HepG2 (cell line): ENCODE data around the gene MALRD1. TPM values are rescaled to one million over a fixed set of nuclear protein-coding genes. Genes with fewer than 3 reads are reported as not detected.

Experiments
- ATAC-seq: fragments of 200-7000 bp; cut with Tn5 transposase; 3 replicates; pipeline ENCODE4 v1.9.1; 2020; ENCODE audit warnings: mild to moderate bottlenecking, moderate library complexity
- BruUV-seq: library from RNA; stranded (reverse); fragments of 400-500 nt; replicated peaks from 2 replicates; lab custom pipeline; 2021; lab: Mats Ljungman, UMichigan
- CTCF ChIA-PET: fragments of 300-600 bp; formaldehyde crosslinking; extraction: SDS; loops from one replicate; lab custom pipeline; 2021; ENCODE audit warnings: low total read pairs, inconsistent platforms, low intra/inter-chr PET ratio; lab: Yijun Ruan, JAX
- POLR2A ChIA-PET: fragments of 350-600 bp; sonication (Branson Sonifier 250); formaldehyde crosslinking; loops from one replicate; lab custom pipeline; 2020; ENCODE audit warnings: antibody characterized with exemption, inconsistent platforms; lab: Yijun Ruan, JAX
- DNase-seq: peaks from one replicate; pipeline ENCODE4 v3.0.0-alpha.2; 2015; ENCODE audit warnings: low spot score
- FAIRE-seq: peaks from 3 replicates; lab custom pipeline; 2011; peaks lifted over from hg19 to GRCh38; lab: Jason Lieb, UNC
- H2AFZ ChIP-seq: one replicate; pipeline ENCODE4 v1.6.1; 2011; ENCODE audit warnings: low read length, inconsistent platforms
- H3K27ac ChIP-seq: fragments of 300-600 bp; 3 replicates; pipeline ENCODE4 v1.8.0; 2011; ENCODE audit warnings: mixed run types, mild to moderate bottlenecking, mixed read lengths, low read length, inconsistent platforms; ENCODE audit not compliant: insufficient read depth; ENCODE audit errors: extremely low read length
- H3K27me3 ChIP-seq, 2 experiments: fragments of 200-600 bp in 1 of 2; 2 replicates in 1 of 2; 3 replicates in 1 of 2; pipeline versions ENCODE4 v1.6.0 to v1.8.0; 2011; ENCODE audit warnings: low read length in 2 of 2, mild to moderate bottlenecking in 2 of 2, moderate library complexity in 2 of 2, inconsistent platforms in 1 of 2; ENCODE audit not compliant: insufficient read depth in 2 of 2, control insufficient read depth in 1 of 2
- H3K36me3 ChIP-seq, 2 experiments: fragments of 200-600 bp in 1 of 2; replicated peaks in 1 of 2; 2 replicates in 1 of 2; 3 replicates in 1 of 2; pipeline versions ENCODE4 v1.5.1 to v1.8.0; 2011; ENCODE audit warnings: low read length in 2 of 2, inconsistent platforms in 1 of 2; ENCODE audit not compliant: insufficient read depth in 2 of 2, control insufficient read depth in 1 of 2
- H3K4me1 ChIP-seq: 2 replicates; pipeline ENCODE4 v1.5.1; 2012; ENCODE audit warnings: low read length, inconsistent platforms; ENCODE audit not compliant: insufficient read depth
- H3K4me2 ChIP-seq: 2 replicates; pipeline ENCODE4 v1.6.0; 2011; ENCODE audit warnings: low read depth, low read length, inconsistent platforms
- H3K4me3 ChIP-seq, 3 experiments: fragments of 200-600 bp in 1 of 3; sonication (generic), shearing (Covaris generic) in 1 of 3; replicated peaks in 1 of 3; 2 replicates each; pipeline ENCODE4 v1.5.1; 2011 to 2016; ENCODE audit warnings: low read length in 3 of 3, inconsistent platforms in 2 of 3, low read depth in 2 of 3, mild to moderate bottlenecking in 2 of 3, control low read depth in 1 of 3, mixed read lengths in 1 of 3; ENCODE audit not compliant: insufficient read depth in 1 of 3
- H3K79me2 ChIP-seq: one replicate; pipeline ENCODE4 v1.6.1; 2011; ENCODE audit warnings: low read length, inconsistent platforms; ENCODE audit not compliant: insufficient read depth
- H3K9ac ChIP-seq: 2 replicates; pipeline ENCODE4 v1.6.0; 2011; ENCODE audit warnings: mild to moderate bottlenecking, low read depth, low read length, inconsistent platforms; ENCODE audit not compliant: insufficient read depth
- H3K9me3 ChIP-seq: 2 replicates; pipeline ENCODE4 v1.5.1; 2012; ENCODE audit warnings: mild to moderate bottlenecking, low read length
- H4K20me1 ChIP-seq: 2 replicates; pipeline ENCODE4 v1.6.0; 2011; ENCODE audit warnings: inconsistent platforms, mild to moderate bottlenecking, low read length, moderate library complexity; ENCODE audit not compliant: insufficient read depth
- CEBPG ChIP-seq: IDR thresholded peaks from 2 replicates; pipeline ENCODE4 v1.6.1; 2016
- CREBL2 ChIP-seq: sonication (generic); formaldehyde crosslinking; IDR thresholded peaks from 2 replicates; pipeline ENCODE4 v1.8.1; 2023; ENCODE audit warnings: missing genetic modification reagents, mild to moderate bottlenecking, borderline replicate concordance
- EZH2 ChIP-seq: conservative IDR thresholded peaks from 2 replicates; pipeline ENCODE4 v1.6.1; 2012; ENCODE audit warnings: mild to moderate bottlenecking, low read depth, low read length, moderate library complexity
- FOXO1 ChIP-seq: sonication (generic); formaldehyde crosslinking; IDR thresholded peaks from 2 replicates; pipeline ENCODE4 v1.4.0; 2020; ENCODE audit warnings: missing genetic modification reagents
- GABPB1 ChIP-seq: IDR thresholded peaks from 2 replicates; pipeline ENCODE4 v1.6.1; 2016; ENCODE audit warnings: mild to moderate bottlenecking, missing genetic modification reagents, moderate library complexity, missing compliant biosample characterization
- JUN ChIP-seq: sonication (generic); formaldehyde crosslinking; IDR thresholded peaks from 2 replicates; pipeline ENCODE4 v1.4.0; 2020; ENCODE audit warnings: mild to moderate bottlenecking, missing genetic modification reagents
- LRRFIP1 ChIP-seq: sonication (generic); formaldehyde crosslinking; conservative IDR thresholded peaks from 2 replicates; pipeline ENCODE4 v1.4.0; 2020; ENCODE audit warnings: missing genetic modification reagents
- ZFP41 ChIP-seq: sonication (generic); formaldehyde crosslinking; IDR thresholded peaks from 2 replicates; pipeline ENCODE4 v1.4.0; 2020; ENCODE audit warnings: mild to moderate bottlenecking, missing genetic modification reagents, borderline replicate concordance
- ZNF232 ChIP-seq: sonication (generic); formaldehyde crosslinking; IDR thresholded peaks from 2 replicates; pipeline ENCODE4 v1.4.0; 2020; ENCODE audit warnings: missing genetic modification reagents, borderline replicate concordance
- ZNF749 ChIP-seq: sonication (generic); formaldehyde crosslinking; IDR thresholded peaks from 2 replicates; pipeline ENCODE4 v1.8.0; 2022; ENCODE audit warnings: mild to moderate bottlenecking, missing genetic modification reagents, moderate library complexity, borderline replicate concordance
- ZNF770 ChIP-seq: sonication (generic); formaldehyde crosslinking; IDR thresholded peaks from 2 replicates; pipeline ENCODE4 v1.5.0; 2020; ENCODE audit warnings: mild to moderate bottlenecking, missing genetic modification reagents
- WGBS: methylation state at CpG from one replicate; pipeline ENCODE4 v1.1.6; 2017; ENCODE audit warnings: low lambda C conversion rate; 5-methylcytosine and 5-hydroxymethylcytosine counted together
- in situ Hi-C: cut with HindIII; loops from 2 replicates; pipeline ENCODE4 v1.10.0; 2017; ENCODE audit warnings: low pct_unique_long_range_greater_than_20kb; ENCODE audit not compliant: extremely low pct_ligation_motif_present
- intact Hi-C: fragments of 100-400 bp; cut with micrococcal nuclease; formaldehyde crosslinking; loops from one replicate; pipeline ENCODE4 v1.10.0; 2022; ENCODE audit not compliant: unreplicated experiment
- polyA plus RNA-seq, 8 experiments: library from polyadenylated mRNA; depleted of rRNA in 3 of 8; stranded (reverse) in 7 of 8; unstranded in 1 of 8; fragments of >200 nt; fragmentation: Illumina TruSeq in 4 of 8; extraction: Trizol in 4 of 8; gene quantifications; 2 replicates each; pipeline versions ENCODE4 v1.2.1 to v1.2.3, GENCODE V29; 2011 to 2016; ENCODE audit warnings: low read depth in 4 of 8, missing spikeins in 1 of 8, mixed read lengths in 1 of 8; ENCODE audit not compliant: insufficient read depth in 1 of 8
- total RNA-seq, 5 experiments: library from RNA; depleted of rRNA; stranded (reverse); fragments of >200 nt; fragmentation: Illumina TruSeq; extraction: Trizol; gene quantifications; 2 replicates each; pipeline ENCODE4 v1.2.3, GENCODE V29; 2016; ENCODE audit warnings: low read depth in 1 of 5

Gene MALRD1
- total and polyA plus RNA-seq, 2 of the 13 experiments (the other 11 are each of a cell fraction or from before 2014, with no cell fraction given), result 5.7 to 15.4 TPM

GRCh38 chr10:19063986-19064385 lies 15.4 kb downstream of the MALRD1 start:
- Histone ChIP-seq H3K9ac (no peak overlapping the region), H2AFZ (no peak overlapping the region), H3K4me3 (no peak overlapping the region), H3K27me3 (no peaks in the 10 kb centered on the region), H3K79me2 (no peaks in the 10 kb centered on the region), H3K9me3 (no peaks in the 10 kb centered on the region; the same call in 1 of the 2 replicates), H3K27ac (no peak overlapping the region), H4K20me1 (no peaks in the 10 kb centered on the region), H3K36me3 (no peaks in the 10 kb centered on the region), H3K4me1 (no peaks in the 10 kb centered on the region), H3K4me2 (no peak overlapping the region)
- TF ChIP-seq ZNF232 (no peak), CREBL2 (CRISPR knock-in tag) (no peak), LRRFIP1 (CRISPR knock-in tag) (no peak)
- ATAC-seq (no peak), DNase-seq (no peak), FAIRE-seq (no peak)
- intact Hi-C loops, result no loop called here
- in situ Hi-C loops, result no loop called here
- 10% methylated on average over 6 of the region's 6 CpGs for WGBS
- no TSS peak for BruUV-seq
- POLR2A ChIA-PET, result no interaction called here
- CTCF ChIA-PET, result no interaction called here

- ATAC-seq, result no peak
- Histone ChIP-seq H3K36me3 (no peaks in the 10 kb centered on the region), H3K4me3 (no peak overlapping the region), H3K9ac (no peak overlapping the region), H3K79me2 (no peaks in the 10 kb centered on the region), H3K4me2 (no peak overlapping the region), H2AFZ (no peak overlapping the region), H3K9me3 (no peaks in the 10 kb centered on the region; the same call in 1 of the 2 replicates), H3K27me3 (no peaks in the 10 kb centered on the region), H4K20me1 (no peaks in the 10 kb centered on the region), H3K27ac (no peak overlapping the region), H3K4me1 (no peaks in the 10 kb centered on the region)
- no peak for FAIRE-seq
- WGBS, result 23% methylated on average over 7 of the region's 7 CpGs
- ChIA-PET POLR2A (no interaction called here), CTCF (no interaction called here)
- no TSS peak for BruUV-seq
- in situ Hi-C loops, result no loop called here
- DNase-seq, result no peak
- intact Hi-C loops, result no loop called here
- TF ChIP-seq ZFP41 (CRISPR knock-in tag) (no peak), CEBPG (no peak), ZNF749 (CRISPR knock-in tag) (no peak), FOXO1 (no peak), ZNF770 (no peak), EZH2 (no peak), JUN (CRISPR knock-in tag) (no peak), GABPB1 (CRISPR knock-in tag) (no peak)
Measured at GRCh38 chr10:19071946-19072345, 23.3 kb downstream of the MALRD1 start.
